Measurements from ENCODE around the gene VSTM5. TPM values are rescaled to one million over a fixed set of nuclear protein-coding genes. Genes with fewer than 3 reads are reported as not detected.

VSTM5 gene
- total RNA-seq, 2 experiments from 2014 or later: not detected

DNA sequence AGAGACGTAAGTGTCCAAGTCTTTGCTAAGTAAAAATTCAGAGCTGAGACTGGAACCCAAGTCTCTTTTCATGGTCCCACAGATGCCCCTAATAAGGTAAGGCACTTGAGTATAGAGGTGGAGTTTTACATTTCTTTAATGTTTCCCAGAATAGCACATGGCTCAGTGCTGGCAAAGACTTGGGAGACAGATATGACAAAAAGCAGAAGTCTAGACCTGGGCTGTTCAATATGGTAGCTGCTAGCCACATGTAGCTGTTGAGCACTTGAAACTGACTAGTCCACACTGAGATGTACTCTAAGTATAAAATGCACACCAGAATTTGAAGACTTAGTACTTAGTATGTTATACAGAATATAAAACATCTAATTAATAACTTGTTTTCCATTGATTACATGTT lies 17.6 kb downstream of the VSTM5 start:
- intact Hi-C loops (cut with micrococcal nuclease; ENCODE audit: unreplicated experiment): no loop called here

DNA sequence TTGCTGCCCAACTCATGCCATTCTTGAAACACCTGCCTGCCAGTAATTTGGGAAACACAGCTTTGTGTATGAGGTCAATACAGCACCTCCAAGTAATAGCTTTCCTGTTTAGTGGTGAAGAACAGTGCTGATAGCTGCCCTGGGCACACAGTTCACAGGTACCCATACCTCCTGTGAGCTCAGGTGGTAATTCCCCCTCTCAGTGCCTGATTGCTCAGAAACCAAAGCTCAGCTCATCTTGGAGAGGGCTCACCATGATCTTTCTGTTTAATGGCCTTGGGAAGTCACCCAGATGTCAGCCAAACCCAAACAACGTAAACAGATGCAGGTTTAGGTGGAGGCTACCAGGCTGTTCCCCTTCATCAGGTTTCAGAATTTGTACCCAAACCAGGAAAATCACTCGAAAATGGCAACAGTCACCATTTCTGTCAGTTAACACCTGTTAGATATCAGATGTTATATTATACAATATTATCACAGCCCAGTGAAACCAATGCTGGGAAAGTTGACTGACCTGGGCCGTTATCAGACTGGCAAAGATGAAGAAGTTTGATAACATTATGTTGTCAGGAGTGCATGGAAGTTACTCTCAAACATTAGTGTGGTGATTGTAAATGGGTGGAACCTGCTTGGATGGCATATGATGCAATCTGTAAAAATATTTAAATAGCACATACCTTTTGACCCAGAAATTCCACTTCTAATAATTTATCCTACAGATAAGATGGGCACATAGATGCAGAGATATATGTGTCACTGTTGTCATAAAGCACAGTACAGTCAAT lies 18.9 kb downstream of the VSTM5 start:
- no peaks in the 10 kb centered on the region for H3K79me2 ChIP-seq (ENCODE audit: insufficient read depth, low read depth, low read length)
- no peaks in the 10 kb centered on the region for H3K4me1 ChIP-seq (ENCODE audit: insufficient read depth, low read length, poor library complexity, severe bottlenecking)
- TF ChIP-seq, protein P1, sequence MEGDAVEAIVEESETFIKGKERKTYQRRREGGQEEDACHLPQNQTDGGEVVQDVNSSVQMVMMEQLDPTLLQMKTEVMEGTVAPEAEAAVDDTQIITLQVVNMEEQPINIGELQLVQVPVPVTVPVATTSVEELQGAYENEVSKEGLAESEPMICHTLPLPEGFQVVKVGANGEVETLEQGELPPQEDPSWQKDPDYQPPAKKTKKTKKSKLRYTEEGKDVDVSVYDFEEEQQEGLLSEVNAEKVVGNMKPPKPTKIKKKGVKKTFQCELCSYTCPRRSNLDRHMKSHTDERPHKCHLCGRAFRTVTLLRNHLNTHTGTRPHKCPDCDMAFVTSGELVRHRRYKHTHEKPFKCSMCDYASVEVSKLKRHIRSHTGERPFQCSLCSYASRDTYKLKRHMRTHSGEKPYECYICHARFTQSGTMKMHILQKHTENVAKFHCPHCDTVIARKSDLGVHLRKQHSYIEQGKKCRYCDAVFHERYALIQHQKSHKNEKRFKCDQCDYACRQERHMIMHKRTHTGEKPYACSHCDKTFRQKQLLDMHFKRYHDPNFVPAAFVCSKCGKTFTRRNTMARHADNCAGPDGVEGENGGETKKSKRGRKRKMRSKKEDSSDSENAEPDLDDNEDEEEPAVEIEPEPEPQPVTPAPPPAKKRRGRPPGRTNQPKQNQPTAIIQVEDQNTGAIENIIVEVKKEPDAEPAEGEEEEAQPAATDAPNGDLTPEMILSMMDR (conservative IDR thresholded peaks at IDR 0.05; ENCODE audit: low read length): no peak
- no peak for TF ChIP-seq EZH2phosphoT487 (IDR thresholded peaks at IDR 0.05; ENCODE audit: borderline replicate concordance, low read depth, low read length)
- BruUV-seq (replicated peaks): no TSS peak
- no peaks in the 10 kb centered on the region for H3K36me3 ChIP-seq (ENCODE audit: insufficient read depth, low read length)
- CTCF ChIA-PET (ENCODE audit: unreplicated experiment): no interaction called here
- no peak overlapping the region for H3K4me2 ChIP-seq (ENCODE audit: low read length)
- POLR2A ChIA-PET: interaction anchor here (0.6 kb wide), 1 partner anchor 28 kb away, joined by 4 read pairs; no protein-coding TSS in a partner anchor
- intact Hi-C loops (cut with micrococcal nuclease; ENCODE audit: unreplicated experiment): no loop called here
- no peak overlapping the region for H2AFZ ChIP-seq (ENCODE audit: low read length)
- no peak overlapping the region for H3K27ac ChIP-seq (ENCODE audit: low read depth, low read length, poor library complexity, severe bottlenecking)
- no peaks in the 10 kb centered on the region for H4K20me1 ChIP-seq (ENCODE audit: insufficient read depth, low read length)
- H3K9me3 ChIP-seq (ENCODE audit: low read length): no peaks in the 10 kb centered on the region
- no peak for DNase-seq (ENCODE audit: low spot score)
- H3K9me2 ChIP-seq (ENCODE audit: insufficient read depth, low read length): no peaks in the 10 kb centered on the region
- no peak overlapping the region for H3K4me3 ChIP-seq (ENCODE audit: low read depth, low read length, poor library complexity, severe bottlenecking)

More for the DNA sequence above, 17.6 kb downstream of the VSTM5 start:
- no peaks in the 10 kb centered on the region for H3K9me3 ChIP-seq (ENCODE audit: low read length)
- no peak overlapping the region for H3K4me2 ChIP-seq (ENCODE audit: low read length)
- H3K27ac ChIP-seq (ENCODE audit: low read depth, low read length, poor library complexity, severe bottlenecking): no peak overlapping the region
- no peaks in the 10 kb centered on the region for H4K20me1 ChIP-seq (ENCODE audit: insufficient read depth, low read length)
- H3K79me2 ChIP-seq (ENCODE audit: insufficient read depth, low read depth, low read length): no peaks in the 10 kb centered on the region
- DNase-seq (ENCODE audit: low spot score): no peak
- POLR2A ChIA-PET: no interaction called here
- H3K9me2 ChIP-seq (ENCODE audit: insufficient read depth, low read length): no peaks in the 10 kb centered on the region
- H3K4me3 ChIP-seq (ENCODE audit: low read depth, low read length, poor library complexity, severe bottlenecking): no peak overlapping the region
- CTCF ChIA-PET (ENCODE audit: unreplicated experiment): no interaction called here
- no peaks in the 10 kb centered on the region for H3K36me3 ChIP-seq (ENCODE audit: insufficient read depth, low read length)
- BruUV-seq (replicated peaks): no TSS peak
- H3K4me1 ChIP-seq (ENCODE audit: insufficient read depth, low read length, poor library complexity, severe bottlenecking): no peaks in the 10 kb centered on the region
- H2AFZ ChIP-seq (ENCODE audit: low read length): no peak overlapping the region
- TF ChIP-seq, protein P1 (conservative IDR thresholded peaks at IDR 0.05; ENCODE audit: low read length): no peak

DNA sequence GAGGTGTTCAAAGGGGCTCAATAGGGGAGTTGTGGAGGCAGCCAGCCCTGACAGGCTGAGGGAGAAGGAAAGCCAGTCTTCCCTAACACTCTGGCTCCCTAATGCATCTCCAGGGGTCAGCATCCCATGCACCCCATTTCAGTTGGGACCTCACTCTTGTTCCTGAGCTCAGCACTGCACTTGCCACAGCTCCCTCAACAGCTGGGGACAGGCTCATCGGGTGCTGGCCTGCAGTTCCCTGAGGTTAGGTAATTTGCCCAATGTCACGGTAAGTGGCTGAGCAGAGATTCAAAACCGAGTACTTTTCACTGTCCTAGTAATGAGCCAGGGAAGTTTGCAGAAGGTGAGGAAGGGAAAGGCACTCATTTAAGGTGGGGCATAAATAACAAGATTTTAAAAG lies 20.8 kb downstream of the VSTM5 start:
- H3K9me3 ChIP-seq (ENCODE audit: low read length): no peaks in the 10 kb centered on the region
- H4K20me1 ChIP-seq (ENCODE audit: insufficient read depth, low read length): no peaks in the 10 kb centered on the region
- intact Hi-C loops (cut with micrococcal nuclease; ENCODE audit: unreplicated experiment): no loop called here
- no TSS peak for BruUV-seq (replicated peaks)
- no peak overlapping the region for H2AFZ ChIP-seq (ENCODE audit: low read length)
- H3K79me2 ChIP-seq (ENCODE audit: insufficient read depth, low read depth, low read length): no peaks in the 10 kb centered on the region
- no peaks in the 10 kb centered on the region for H3K4me1 ChIP-seq (ENCODE audit: insufficient read depth, low read length, poor library complexity, severe bottlenecking)
- H3K27ac ChIP-seq (ENCODE audit: low read depth, low read length, poor library complexity, severe bottlenecking): no peak overlapping the region
- H3K4me3 ChIP-seq (ENCODE audit: low read depth, low read length, poor library complexity, severe bottlenecking): no peak overlapping the region
- POLR2A ChIA-PET: no interaction called here
- CTCF ChIA-PET (ENCODE audit: unreplicated experiment): no interaction called here
- TF ChIP-seq, protein P1 (conservative IDR thresholded peaks at IDR 0.05; ENCODE audit: low read length): no peak
- TF ChIP-seq EZH2phosphoT487 (IDR thresholded peaks at IDR 0.05; ENCODE audit: borderline replicate concordance, low read depth, low read length): no peak
- DNase-seq (ENCODE audit: low spot score): no peak
- no peak overlapping the region for H3K4me2 ChIP-seq (ENCODE audit: low read length)
- no peaks in the 10 kb centered on the region for H3K36me3 ChIP-seq (ENCODE audit: insufficient read depth, low read length)
- H3K9me2 ChIP-seq (ENCODE audit: insufficient read depth, low read length): no peaks in the 10 kb centered on the region
